GM12878 (cell line): ENCODE data around the gene ZFAND2B. TPM values are rescaled to one million over a fixed set of nuclear protein-coding genes. Genes with fewer than 3 reads are reported as not detected.

Experiments
- ATAC-seq: fragments of 200-7000 bp; cut with Tn5 transposase; 3 replicates; pipeline ENCODE4 v1.9.1; 2020; ENCODE audit warnings: mild to moderate bottlenecking, moderate library complexity
- BruUV-seq: library from RNA; stranded (reverse); fragments of 400-500 nt; replicated peaks from 2 replicates; lab custom pipeline; 2021; lab: Mats Ljungman, UMichigan
- CTCF ChIA-PET: fragments of 300-600 bp; sonication (Branson Sonifier 250); formaldehyde crosslinking; extraction: SDS; loops from one replicate; lab custom pipeline; 2021; ENCODE audit warnings: inconsistent platforms; lab: Yijun Ruan, JAX
- POLR2A ChIA-PET: fragments of 350-600 bp; formaldehyde crosslinking; extraction: SDS; loops from one replicate; lab custom pipeline; 2021; ENCODE audit warnings: inconsistent platforms; lab: Charles Lee
- RAD21 ChIA-PET: fragments of 300-600 bp; sonication (Branson Sonifier 250); formaldehyde crosslinking; loops from one replicate; lab custom pipeline; 2023; ENCODE audit warnings: antibody characterized with exemption; ENCODE audit not compliant: unreplicated experiment; lab: Charles Lee
- SMC1A ChIA-PET: fragments of 300-600 bp; sonication (Branson Sonifier 250); formaldehyde crosslinking; loops from one replicate; lab custom pipeline; 2023; ENCODE audit not compliant: unreplicated experiment, uncharacterized antibody; lab: Charles Lee
- DNase-seq: peaks from one replicate; pipeline ENCODE4 v3.0.0-alpha.2; 2011; ENCODE audit warnings: low read depth, low spot score
- FAIRE-seq: peaks from 3 replicates; lab custom pipeline; 2011; peaks lifted over from hg19 to GRCh38; lab: Jason Lieb, UNC
- H2AFZ ChIP-seq: 2 replicates; pipeline ENCODE4 v1.6.0; 2011; ENCODE audit warnings: low read depth, low read length, control low read depth; ENCODE audit not compliant: control insufficient read depth
- H3K27ac ChIP-seq: 2 replicates; pipeline ENCODE4 v1.5.1; 2011; ENCODE audit warnings: control low read depth; ENCODE audit not compliant: control insufficient read depth, insufficient read depth
- H3K27me3 ChIP-seq, 2 experiments: replicated peaks in 1 of 2; 2 replicates each; pipeline versions ENCODE4 v1.6.0 to v1.6.1; 2011; ENCODE audit warnings: low read length in 1 of 2; ENCODE audit not compliant: control insufficient read depth in 2 of 2, insufficient read depth in 2 of 2
- H3K36me3 ChIP-seq, 2 experiments: 2 replicates each; pipeline ENCODE4 v1.5.1; 2011; ENCODE audit warnings: low read length in 1 of 2; ENCODE audit not compliant: control insufficient read depth in 2 of 2, insufficient read depth in 2 of 2
- H3K4me1 ChIP-seq: 2 replicates; pipeline ENCODE4 v1.6.1; 2011; ENCODE audit warnings: mild to moderate bottlenecking, low read length, moderate library complexity, mixed read lengths; ENCODE audit not compliant: control insufficient read depth, insufficient read depth
- H3K4me2 ChIP-seq: 2 replicates; pipeline ENCODE4 v1.6.0; 2011; ENCODE audit warnings: control low read depth; ENCODE audit not compliant: control insufficient read depth, insufficient read depth
- H3K4me3 ChIP-seq: fragments of 200-600 bp; sonication (generic); 2 replicates; pipeline ENCODE4 v1.5.1; 2016
- H3K79me2 ChIP-seq: 2 replicates; pipeline ENCODE4 v1.6.0; 2011; ENCODE audit warnings: low read length; ENCODE audit not compliant: control insufficient read depth, insufficient read depth
- H3K9ac ChIP-seq: 2 replicates; pipeline ENCODE4 v1.8.0; 2011; ENCODE audit warnings: low read length, control low read depth, mixed read lengths; ENCODE audit not compliant: control insufficient read depth, insufficient read depth
- H3K9me3 ChIP-seq: replicated peaks from 3 replicates; pipeline ENCODE4 v1.5.1; 2011; ENCODE audit warnings: mild to moderate bottlenecking, low read length; ENCODE audit not compliant: control insufficient read depth, insufficient read depth
- H4K20me1 ChIP-seq: 2 replicates; pipeline ENCODE4 v1.6.0; 2011; ENCODE audit not compliant: control insufficient read depth, insufficient read depth
- ASH2L ChIP-seq: fragments of 300-600, 200-600 bp; sonication (generic); IDR thresholded peaks from 2 replicates; pipeline ENCODE4 v1.6.1; 2017; ENCODE audit warnings: low read depth, mild to moderate bottlenecking, borderline replicate concordance
- ATF7 ChIP-seq: fragments of 450-650 bp; IDR thresholded peaks from 2 replicates; pipeline ENCODE4 v1.6.1; 2016; ENCODE audit warnings: low read depth, mild to moderate bottlenecking
- BCL3 ChIP-seq: IDR thresholded peaks from 2 replicates; pipeline ENCODE4 v1.6.1; 2011; ENCODE audit warnings: borderline replicate concordance, low read depth, mild to moderate bottlenecking, moderate library complexity, low read length; ENCODE audit not compliant: insufficient read depth, poor library complexity, severe bottlenecking
- CUX1 ChIP-seq: IDR thresholded peaks from 2 replicates; pipeline ENCODE4 v1.6.1; 2012; ENCODE audit warnings: improper control_type of control experiment, low read depth, low read length; ENCODE audit not compliant: insufficient replicate concordance
- JUND ChIP-seq: IDR thresholded peaks from 2 replicates; pipeline ENCODE4 v1.6.1; 2012; ENCODE audit warnings: low read depth, mild to moderate bottlenecking, low read length, improper control_type of control experiment, moderate library complexity
- LARP7 ChIP-seq: fragments of 450-650 bp; IDR thresholded peaks from 2 replicates; pipeline ENCODE4 v1.6.1; 2017; ENCODE audit warnings: mild to moderate bottlenecking
- NFYA ChIP-seq: IDR thresholded peaks from 2 replicates; pipeline ENCODE4 v1.6.1; 2011; ENCODE audit warnings: low read depth, mild to moderate bottlenecking, low read length, improper control_type of control experiment, borderline replicate concordance
- NR2F1 ChIP-seq: fragments of 450-650 bp; conservative IDR thresholded peaks from 2 replicates; pipeline ENCODE4 v1.6.1; 2017; ENCODE audit warnings: mild to moderate bottlenecking
- RELB ChIP-seq: fragments of 450-650 bp; IDR thresholded peaks from 2 replicates; pipeline ENCODE4 v1.6.1; 2017; ENCODE audit warnings: low read depth, mild to moderate bottlenecking, moderate library complexity
- REST ChIP-seq: IDR thresholded peaks from 2 replicates; pipeline ENCODE4 v1.6.1; 2012; ENCODE audit warnings: mild to moderate bottlenecking, low read depth, low read length
- WGBS: methylation state at CpG from one replicate; pipeline ENCODE4 v1.1.6; 2016; ENCODE audit warnings: low lambda C conversion rate; ENCODE audit not compliant: insufficient replicate concordance, insufficient coverage; ENCODE audit errors: missing lambda C conversion rate; 5-methylcytosine and 5-hydroxymethylcytosine counted together
- in situ Hi-C: fragments of 300-500 bp; cut with MboI; formaldehyde crosslinking; loops from 9 replicates; pipeline ENCODE4 v1.14.3; 2018; ENCODE audit warnings: mixed read lengths
- intact Hi-C: fragments of 100-400 bp; cut with micrococcal nuclease; formaldehyde crosslinking; loops from one replicate; pipeline ENCODE4 v1.14.2; 2022; ENCODE audit not compliant: unreplicated experiment
- polyA plus RNA-seq, 11 experiments: library from polyadenylated mRNA; depleted of rRNA in 4 of 11; unstranded in 6 of 11; stranded (reverse) in 5 of 11; fragments of >200 nt; fragmentation: Nextera tagmentation in 4 of 11; fragmentation: Illumina TruSeq in 1 of 11; extraction: Ambion mirVana in 4 of 11; extraction: Trizol in 1 of 11; gene quantifications; 1 replicate in 1 of 11; 2 replicates in 10 of 11; pipeline versions ENCODE4 v1.2.1 to v1.2.3, GENCODE V29; 2011 to 2016; ENCODE audit warnings: inconsistent platforms in 2 of 11, missing spikeins in 2 of 11, low read depth in 1 of 11
- total RNA-seq, 4 experiments: library from RNA; depleted of rRNA in 3 of 4; stranded (reverse); fragments of >200 nt in 3 of 4; fragmentation: Illumina TruSeq in 1 of 4; extraction: Trizol in 1 of 4; gene quantifications; 2 replicates each; pipeline versions ENCODE4 v1.2.1 to v1.2.3, GENCODE V29; 2013 to 2021

The ZFAND2B gene
- total and polyA plus RNA-seq, 10 of the 15 experiments (the other 5 are each of a cell fraction or from before 2014, with no cell fraction given) = 5.4 to 28.1 (median 22.4) TPM

- no peak for TF ChIP-seq JUND
- TF ChIP-seq ASH2L = no peak
- no peak for TF ChIP-seq REST
- TF ChIP-seq, all 136 proteins: peak for 0
Observed at GRCh38 chr2:219213486-219214071, 7.0 kb downstream of the ZFAND2B start (continued).

DNA sequence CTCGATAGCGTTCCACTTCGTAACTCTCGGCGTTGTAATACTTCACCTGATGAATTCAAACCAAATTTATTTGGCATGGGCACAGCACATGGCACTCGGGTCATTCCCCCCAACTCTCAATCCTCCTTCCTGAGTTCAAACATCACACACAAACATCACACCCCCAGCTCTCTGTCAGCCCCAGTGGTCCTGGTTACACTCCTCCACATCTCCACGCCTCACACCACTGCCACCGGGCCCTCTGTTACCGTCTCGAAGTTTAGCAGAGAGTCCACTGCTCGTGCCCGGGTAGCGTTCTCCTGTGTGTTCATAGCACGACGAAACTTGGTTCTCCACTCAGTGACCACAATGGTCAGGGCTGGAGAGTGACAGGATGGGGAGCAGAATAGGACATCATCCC, 7.6 kb downstream of the ZFAND2B start:
- no peaks in the 10 kb centered on the region for H4K20me1 ChIP-seq
- RAD21 ChIA-PET = no interaction called here
- H3K79me2 ChIP-seq = peaks cover 14% of the 10 kb centered on the region
- H3K4me1 ChIP-seq = peaks cover 11% of the 10 kb centered on the region
- no peak overlapping the region for H3K27ac ChIP-seq
- H3K4me2 ChIP-seq = no peak overlapping the region
- peaks cover 0 to 15% of the 10 kb centered on the region in 2 experiments; a peak in 3 of 4 replicates for H3K36me3 ChIP-seq
- no TSS peak for BruUV-seq
- CTCF ChIA-PET = interaction anchor here (0.6 to 3.2 kb wide), 5 partner anchors 8 to 81 kb away, joined by 3 to 14 read pairs (median 4); no protein-coding TSS in a partner anchor
- no peak overlapping the region for H3K9ac ChIP-seq
- H3K9me3 ChIP-seq = no peaks in the 10 kb centered on the region
- no peak for DNase-seq
- intact Hi-C loops = no loop called here
- FAIRE-seq = no peak
- no peak overlapping the region for H2AFZ ChIP-seq
- in situ Hi-C loops = no loop called here
- ATAC-seq = no peak
- SMC1A ChIA-PET = no interaction called here
- WGBS = 96% methylated on average over 15 of the region's 15 CpGs
- POLR2A ChIA-PET = no interaction called here
- no peaks in the 10 kb centered on the region for H3K27me3 ChIP-seq
- H3K4me3 ChIP-seq = no peak overlapping the region
- TF ChIP-seq NR2F1 (no peak), RELB (no peak), ATF7 (no peak), BCL3 (no peak), LARP7 (no peak), NFYA (no peak), CUX1 (no peak)
